NCI-H748 (cell line): ENCODE data around the gene UBA3.

Experiments
- DNase-seq: peaks from one replicate; lab custom pipeline; 2025; ENCODE audit not compliant: unreplicated experiment; lab: John Stamatoyannopoulos, UW

The UBA3 gene

GRCh38 chr3:69012800-69013252 lies 67.3 kb downstream of the UBA3 start:
- DNase-seq: peak; percentile 47

DNA sequence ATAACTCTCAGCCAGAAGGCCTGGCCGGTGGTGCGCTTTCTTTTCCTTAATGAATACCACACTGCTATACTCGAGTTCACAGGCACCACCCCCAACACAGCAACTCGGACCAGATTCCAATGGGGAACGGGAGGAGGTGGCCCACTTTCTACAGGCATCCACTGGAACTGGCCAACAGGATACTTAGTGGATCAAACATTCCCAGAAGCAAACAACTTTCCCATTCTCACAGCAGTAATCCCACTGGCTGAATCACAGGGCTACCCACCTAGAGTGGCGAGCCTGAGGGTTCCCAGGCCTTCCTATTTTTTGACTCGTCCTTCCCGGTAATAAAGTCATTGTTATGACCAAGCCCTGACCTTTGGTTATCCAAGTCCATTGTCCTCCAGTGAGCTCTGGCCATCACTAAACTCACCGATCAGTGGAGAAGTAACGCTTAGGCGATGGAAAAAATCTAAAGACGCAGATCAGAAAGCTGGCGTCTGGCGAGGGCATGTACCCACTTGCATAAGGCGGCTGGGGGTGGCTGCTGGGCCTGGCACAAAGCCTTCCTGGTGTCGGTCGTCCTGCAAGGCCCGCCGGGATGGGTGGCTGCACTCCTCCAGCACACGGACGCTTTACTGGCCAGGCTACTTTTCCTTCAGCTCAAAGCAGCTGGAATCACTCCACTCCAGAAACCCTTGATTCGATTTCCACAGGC lies 67.9 kb downstream of the UBA3 start:
- no peak for DNase-seq

DNA sequence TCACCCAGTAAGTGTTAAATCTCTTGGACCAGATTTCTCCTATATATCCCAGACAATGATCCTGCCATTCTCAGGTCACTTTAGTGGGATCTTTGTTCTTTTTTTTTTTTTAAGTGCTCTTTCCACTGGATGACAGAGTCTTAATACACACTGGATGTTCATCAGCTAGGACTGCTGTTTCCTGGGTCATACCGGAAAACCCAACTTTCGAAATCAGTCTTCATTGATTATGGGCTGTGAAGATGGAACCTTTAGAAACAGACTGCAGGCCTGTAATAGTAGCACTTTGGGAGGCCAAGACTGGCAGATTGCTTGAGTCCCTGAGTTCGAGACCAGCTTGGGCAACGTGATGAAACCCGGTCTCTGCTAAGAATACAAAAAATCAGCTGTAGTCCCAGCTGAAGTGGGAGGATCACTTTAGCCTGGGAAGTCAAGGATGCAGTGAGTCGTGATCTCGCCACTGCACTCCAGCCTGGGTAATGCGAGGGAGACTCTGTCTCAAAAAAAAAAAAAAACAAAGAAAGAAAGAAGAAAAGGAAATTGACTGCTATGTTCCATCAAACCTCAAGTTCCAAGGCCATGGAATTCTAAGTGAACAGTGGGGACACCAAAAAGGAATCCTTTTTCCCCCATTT lies 69.0 kb downstream of the UBA3 start:
- DNase-seq: no peak

- DNase-seq: no peak
Measured at GRCh38 chr3:69009559-69010410, 70.4 kb downstream of the UBA3 start.

GRCh38 chr3:69008980-69009379 lies 71.2 kb downstream of the UBA3 start:
- DNase-seq: no peak

- no peak for DNase-seq
Measured at GRCh38 chr3:69005791-69006482, 74.2 kb downstream of the UBA3 start.

DNA sequence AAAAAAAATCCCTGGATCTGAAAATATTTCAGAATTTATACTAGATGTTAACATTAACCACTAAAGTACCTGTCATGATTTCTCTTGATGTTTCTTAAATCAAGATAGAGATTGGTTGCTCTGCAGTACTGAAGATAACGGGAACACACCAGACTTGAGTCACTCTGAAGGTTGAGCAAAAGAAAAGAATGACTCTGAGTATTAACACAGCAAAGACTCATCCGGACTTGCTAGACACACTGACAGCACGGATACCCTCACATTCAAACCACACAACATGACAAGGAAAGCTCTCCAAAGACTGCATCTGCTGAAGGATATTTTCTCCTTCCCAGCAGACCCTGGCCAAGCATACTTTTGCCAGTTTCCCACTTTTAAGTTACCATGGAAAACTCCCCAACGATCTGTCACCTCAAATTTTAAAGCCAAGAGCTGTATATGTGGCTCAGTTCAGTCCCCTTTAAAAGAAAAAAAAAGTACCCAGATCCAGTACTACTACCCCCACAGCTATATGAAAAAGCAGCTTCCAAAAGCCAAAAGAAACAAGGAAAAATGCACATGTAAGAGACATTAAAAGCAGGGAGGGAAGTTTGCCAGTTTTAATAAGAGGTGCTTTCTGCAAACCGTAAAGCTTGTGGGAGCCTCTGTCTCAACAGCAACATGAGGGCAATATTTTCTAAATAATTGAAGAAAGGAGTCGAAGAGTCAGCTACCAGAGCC lies 74.9 kb downstream of the UBA3 start:
- DNase-seq: no peak
